CD8-positive, alpha-beta memory T cell (primary cell): Measurements from ENCODE around the gene PCNX2. TPM values are rescaled to one million over a fixed set of nuclear protein-coding genes. Genes with fewer than 3 reads are reported as not detected.
A peak's percentile ranks its signal among the peaks of the same experiment; 100 is the strongest.

ENCODE experiments used
- CTCF ChIA-PET: fragments of 350-600 bp; sonication (Branson Sonifier 250); formaldehyde crosslinking; loops from one replicate; lab custom pipeline; 2021; ENCODE audit warnings: antibody characterized with exemption; lab: Charles Lee
- POLR2A ChIA-PET: fragments of 350-600 bp; sonication (Branson Sonifier 250); formaldehyde crosslinking; loops from one replicate; lab custom pipeline; 2021; ENCODE audit warnings: antibody characterized with exemption; lab: Charles Lee
- DNase-seq, 5 donors: peaks; one replicate each; pipeline versions ENCODE4 v3.0.0 to v3.0.0-alpha.2; 2020 to 2022; ENCODE audit warnings: mixed read lengths in 1 of 5
- H3K27ac ChIP-seq: one replicate; pipeline ENCODE4 v1.7.0; 2013; ENCODE audit warnings: low read depth, mild to moderate bottlenecking, low read length, moderate library complexity
- H3K27me3 ChIP-seq: 2 replicates; pipeline ENCODE4 v1.7.0; 2013; ENCODE audit warnings: low read length, mild to moderate bottlenecking; ENCODE audit not compliant: insufficient read depth, poor library complexity, severe bottlenecking
- H3K36me3 ChIP-seq: 2 replicates; pipeline ENCODE4 v1.7.0; 2013; ENCODE audit warnings: mild to moderate bottlenecking, low read length, moderate library complexity; ENCODE audit not compliant: insufficient read depth
- H3K4me1 ChIP-seq: 2 replicates; pipeline ENCODE4 v1.7.0; 2013; ENCODE audit warnings: mild to moderate bottlenecking, low read length, moderate library complexity; ENCODE audit not compliant: insufficient read depth
- H3K4me3 ChIP-seq: 2 replicates; pipeline ENCODE4 v1.7.0; 2013; ENCODE audit warnings: mild to moderate bottlenecking, low read length
- H3K9me3 ChIP-seq: 2 replicates; pipeline ENCODE4 v1.7.0; 2013; ENCODE audit warnings: mild to moderate bottlenecking, low read length
- H3K27ac Mint-ChIP-seq, 8 donors: one replicate each; pipeline ENCODE4 v1.8.0; 2020 to 2021; ENCODE audit warnings: mixed read lengths in 8 of 8, mild to moderate bottlenecking in 6 of 8, inconsistent platforms in 3 of 8, moderate library complexity in 3 of 8
- H3K27me3 Mint-ChIP-seq, 2 donors: one replicate each; pipeline ENCODE4 v1.8.0; 2020 to 2021; ENCODE audit warnings: mixed read lengths in 2 of 2, mild to moderate bottlenecking in 1 of 2, moderate library complexity in 1 of 2
- H3K36me3 Mint-ChIP-seq, 3 donors: one replicate each; pipeline ENCODE4 v1.8.0; 2020 to 2021; ENCODE audit warnings: mixed read lengths in 3 of 3, inconsistent platforms in 1 of 3, mild to moderate bottlenecking in 1 of 3
- H3K4me1 Mint-ChIP-seq, 3 donors: one replicate each; pipeline ENCODE4 v1.8.0; 2020 to 2021; ENCODE audit warnings: mixed read lengths in 3 of 3, inconsistent platforms in 1 of 3, mild to moderate bottlenecking in 1 of 3
- H3K4me3 Mint-ChIP-seq, 7 donors: one replicate each; pipeline ENCODE4 v1.8.0; 2020 to 2021; ENCODE audit warnings: mixed read lengths in 7 of 7, mild to moderate bottlenecking in 6 of 7, moderate library complexity in 4 of 7, inconsistent platforms in 2 of 7
- H3K9me3 Mint-ChIP-seq, 5 donors: one replicate each; pipeline ENCODE4 v1.8.0; 2020 to 2022; ENCODE audit warnings: mixed read lengths in 5 of 5, mild to moderate bottlenecking in 3 of 5, moderate library complexity in 2 of 5, inconsistent platforms in 1 of 5
- polyA plus RNA-seq: library from polyadenylated mRNA; unstranded; fragments of 300-500 nt; fragmentation: Illumina TruSeq; gene quantifications from one replicate; pipeline ENCODE4 v1.2.3, GENCODE V29; 2021
- total RNA-seq, 2 experiments: library from RNA; stranded (reverse); gene quantifications; one replicate each; pipeline ENCODE4 v1.2.3, GENCODE V29; 2021

Gene PCNX2
- total and polyA plus RNA-seq, 3 experiments from 2014 or later = 11.7 to 27.3 (median 26.7) TPM

- peaks cover 9% of the 10 kb centered on the region for H3K9me3 ChIP-seq
- POLR2A ChIA-PET = no interaction called here
- peaks cover 6 to 18% (median 14%) of the 10 kb centered on the region in 5 donors for H3K9me3 Mint-ChIP-seq
- H3K36me3 Mint-ChIP-seq = peaks cover 54 to 88% (median 55%) of the 10 kb centered on the region in 3 donors
- DNase-seq = no peak
- peaks cover 21% of the 10 kb centered on the region for H3K36me3 ChIP-seq
- no peaks in the 10 kb centered on the region for H3K27me3 Mint-ChIP-seq
- peaks cover 0 to 14% (median 2%) of the 10 kb centered on the region in 3 donors for H3K4me1 Mint-ChIP-seq
- CTCF ChIA-PET = no interaction called here
- no peak overlapping the region for H3K4me3 Mint-ChIP-seq
- H3K27me3 ChIP-seq = no peaks in the 10 kb centered on the region
- no peak overlapping the region for H3K4me3 ChIP-seq
- no peak overlapping the region for H3K27ac ChIP-seq
- no peak overlapping the region for H3K27ac Mint-ChIP-seq
- H3K4me1 ChIP-seq = no peaks in the 10 kb centered on the region
Measured at GRCh38 chr1:232970508-232970907, 325.0 kb downstream of the PCNX2 start.

- CTCF ChIA-PET = interaction anchor here (1.3 kb wide), 1 partner anchor 8 kb away, joined by 3 read pairs; no protein-coding TSS in a partner anchor
- no peak overlapping the region for H3K4me3 ChIP-seq
Measured at GRCh38 chr1:232969799-232970198, 325.7 kb downstream of the PCNX2 start.

GRCh38 chr1:232968965-232969364, 326.6 kb downstream of the PCNX2 start:
- Histone ChIP-seq H3K4me3 (no peak overlapping the region), H3K27me3 (no peaks in the 10 kb centered on the region), H3K9me3 (peaks cover 9% of the 10 kb centered on the region), H3K36me3 (peaks cover 21% of the 10 kb centered on the region), H3K4me1 (no peaks in the 10 kb centered on the region), H3K27ac (no peak overlapping the region)
- Mint-ChIP-seq H3K27ac (peak overlapping the region in 1 of 8 donors; percentile 75), H3K36me3 (peaks cover 43 to 90% (median 46%) of the 10 kb centered on the region in 3 donors), H3K9me3 (peaks cover 3 to 14% (median 13%) of the 10 kb centered on the region in 5 donors), H3K4me3 (no peak overlapping the region), H3K4me1 (peaks cover 0 to 19% (median 2%) of the 10 kb centered on the region in 3 donors), H3K27me3 (no peaks in the 10 kb centered on the region)
- CTCF ChIA-PET = interaction anchor here (1.3 kb wide), 1 partner anchor 9 kb away, joined by 3 read pairs; no protein-coding TSS in a partner anchor
- POLR2A ChIA-PET = no interaction called here
- no peak for DNase-seq

More at GRCh38 chr1:232969799-232970198, 325.7 kb downstream of the PCNX2 start:
- H3K27me3 Mint-ChIP-seq = no peaks in the 10 kb centered on the region
- peak overlapping the region in 1 of 8 donors; percentile 6 for H3K27ac Mint-ChIP-seq
- Histone ChIP-seq H3K27ac (no peak overlapping the region), H3K4me1 (no peaks in the 10 kb centered on the region), H3K36me3 (peaks cover 21% of the 10 kb centered on the region), H3K27me3 (no peaks in the 10 kb centered on the region), H3K9me3 (peaks cover 9% of the 10 kb centered on the region)
- H3K4me1 Mint-ChIP-seq = peaks cover 0 to 14% (median 2%) of the 10 kb centered on the region in 3 donors
- peaks cover 6 to 18% (median 14%) of the 10 kb centered on the region in 5 donors for H3K9me3 Mint-ChIP-seq
- POLR2A ChIA-PET = no interaction called here
- peaks cover 50 to 92% (median 50%) of the 10 kb centered on the region in 3 donors for H3K36me3 Mint-ChIP-seq
- no peak for DNase-seq
- H3K4me3 Mint-ChIP-seq = no peak overlapping the region

- CTCF ChIA-PET = no interaction called here
Measured at GRCh38 chr1:232968391-232968790, 327.1 kb downstream of the PCNX2 start.

GRCh38 chr1:232966663-232967062, 328.9 kb downstream of the PCNX2 start:
- ChIA-PET CTCF (no interaction called here), POLR2A (no interaction called here)
- Histone ChIP-seq H3K9me3 (no peaks in the 10 kb centered on the region), H3K4me3 (no peak overlapping the region), H3K27me3 (no peaks in the 10 kb centered on the region), H3K4me1 (no peaks in the 10 kb centered on the region), H3K36me3 (peaks cover 6% of the 10 kb centered on the region), H3K27ac (no peak overlapping the region)
- Mint-ChIP-seq H3K9me3 (no peaks in the 10 kb centered on the region), H3K27me3 (no peaks in the 10 kb centered on the region), H3K4me1 (peaks cover 2 to 36% (median 6%) of the 10 kb centered on the region in 3 donors), H3K36me3 (peaks cover 21 to 80% (median 28%) of the 10 kb centered on the region in 3 donors), H3K27ac (peak overlapping the region in 2 of 8 donors; percentile 20 to 58), H3K4me3 (no peak overlapping the region)
- DNase-seq = no peak

More at GRCh38 chr1:232968391-232968790, 327.1 kb downstream of the PCNX2 start:
- Histone ChIP-seq H3K27ac (no peak overlapping the region), H3K4me3 (no peak overlapping the region), H3K9me3 (peaks cover 4% of the 10 kb centered on the region), H3K27me3 (no peaks in the 10 kb centered on the region), H3K4me1 (no peaks in the 10 kb centered on the region), H3K36me3 (peaks cover 19% of the 10 kb centered on the region)
- Mint-ChIP-seq H3K9me3 (peaks cover 2 to 8% (median 7%) of the 10 kb centered on the region in 5 donors), H3K36me3 (peaks cover 37 to 87% (median 40%) of the 10 kb centered on the region in 3 donors), H3K27ac (peak overlapping the region in 1 of 8 donors; percentile 92), H3K4me1 (peaks cover 0 to 22% (median 2%) of the 10 kb centered on the region in 3 donors), H3K4me3 (no peak overlapping the region), H3K27me3 (no peaks in the 10 kb centered on the region)
- POLR2A ChIA-PET = no interaction called here
- no peak for DNase-seq

DNA sequence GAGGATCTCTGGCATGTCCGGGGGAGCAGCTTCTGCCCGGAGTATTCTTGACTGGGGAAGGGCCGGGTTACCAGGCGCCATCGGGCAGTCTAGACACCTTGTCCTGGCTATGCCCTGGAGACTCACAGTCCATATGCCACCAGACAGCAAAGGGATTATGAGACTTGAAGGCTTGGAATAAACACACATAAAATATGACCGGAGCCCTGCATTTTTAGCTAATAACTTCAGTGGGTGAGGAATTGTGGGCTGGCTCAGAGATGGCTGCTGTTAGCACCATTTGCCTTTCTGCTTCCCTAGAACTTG, 329.7 kb downstream of the PCNX2 start:
- H3K9me3 ChIP-seq = no peaks in the 10 kb centered on the region
- no peaks in the 10 kb centered on the region for H3K27me3 ChIP-seq
- no peak for DNase-seq
- Mint-ChIP-seq H3K27me3 (no peaks in the 10 kb centered on the region), H3K36me3 (peaks cover 13 to 77% (median 26%) of the 10 kb centered on the region in 3 donors), H3K4me1 (peaks cover 2 to 41% (median 10%) of the 10 kb centered on the region in 3 donors), H3K27ac (no peak overlapping the region), H3K4me3 (no peak overlapping the region), H3K9me3 (no peaks in the 10 kb centered on the region)
- no peak overlapping the region for H3K4me3 ChIP-seq
- no peak overlapping the region for H3K27ac ChIP-seq
- no peaks in the 10 kb centered on the region for H3K36me3 ChIP-seq
- ChIA-PET POLR2A (no interaction called here), CTCF (no interaction called here)
- no peaks in the 10 kb centered on the region for H3K4me1 ChIP-seq

- ChIA-PET CTCF (no interaction called here), POLR2A (no interaction called here)
Measured at GRCh38 chr1:232965124-232965911, 330.2 kb downstream of the PCNX2 start.

DNA sequence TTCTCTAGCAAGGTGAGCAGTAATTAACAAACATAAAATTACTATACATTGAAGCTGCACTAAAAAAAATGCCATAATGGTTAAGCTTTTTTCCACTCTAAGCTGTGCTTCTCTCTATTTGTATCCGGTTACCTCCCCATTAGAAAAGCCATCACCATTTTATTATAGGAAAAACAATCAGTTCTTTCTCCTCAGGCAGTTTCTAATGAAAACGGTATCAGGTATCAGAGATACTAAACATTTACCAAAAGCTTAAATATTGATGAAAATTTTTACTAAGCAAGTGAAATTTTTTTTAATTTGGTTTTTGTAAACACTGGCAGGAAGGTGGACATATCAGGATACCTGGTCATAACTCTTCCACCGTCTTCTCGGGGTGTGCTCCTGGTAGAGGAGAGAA, 330.9 kb downstream of the PCNX2 start:
- Mint-ChIP-seq H3K4me3 (no peak overlapping the region), H3K36me3 (peaks cover 10 to 72% (median 23%) of the 10 kb centered on the region in 3 donors), H3K27me3 (no peaks in the 10 kb centered on the region), H3K4me1 (peaks cover 2 to 42% (median 11%) of the 10 kb centered on the region in 3 donors), H3K27ac (peak overlapping the region in 1 of 8 donors; percentile 38), H3K9me3 (no peaks in the 10 kb centered on the region)
- Histone ChIP-seq H3K4me3 (no peak overlapping the region), H3K4me1 (no peaks in the 10 kb centered on the region), H3K36me3 (no peaks in the 10 kb centered on the region), H3K27me3 (no peaks in the 10 kb centered on the region), H3K9me3 (no peaks in the 10 kb centered on the region), H3K27ac (no peak overlapping the region)
- POLR2A ChIA-PET = no interaction called here
- no peak for DNase-seq
- CTCF ChIA-PET = no interaction called here

More at GRCh38 chr1:232965124-232965911, 330.2 kb downstream of the PCNX2 start:
- no peaks in the 10 kb centered on the region for H3K36me3 ChIP-seq
- H3K27me3 ChIP-seq = no peaks in the 10 kb centered on the region
- no peak overlapping the region for H3K4me3 Mint-ChIP-seq
- no peaks in the 10 kb centered on the region for H3K4me1 ChIP-seq
- peaks cover 2 to 42% (median 11%) of the 10 kb centered on the region in 3 donors for H3K4me1 Mint-ChIP-seq
- no peaks in the 10 kb centered on the region for H3K9me3 ChIP-seq
- no peaks in the 10 kb centered on the region for H3K9me3 Mint-ChIP-seq
- H3K4me3 ChIP-seq = no peak overlapping the region
- H3K27ac ChIP-seq = no peak overlapping the region
- no peak for DNase-seq
- H3K27me3 Mint-ChIP-seq = no peaks in the 10 kb centered on the region
- H3K36me3 Mint-ChIP-seq = peaks cover 12 to 76% (median 27%) of the 10 kb centered on the region in 3 donors
- H3K27ac Mint-ChIP-seq = peak overlapping the region in 1 of 8 donors; percentile 64
